HUES48 (cell line): Measurements from ENCODE around the gene MYOZ3.

Source experiments
- H3K27ac ChIP-seq: one replicate; pipeline ENCODE4 v1.7.0; 2013; ENCODE audit warnings: low read depth, low read length, inconsistent platforms
- H3K27me3 ChIP-seq: 2 replicates; pipeline ENCODE4 v1.6.1; 2013; ENCODE audit warnings: mild to moderate bottlenecking, low read length; ENCODE audit not compliant: control insufficient read depth, insufficient read depth
- H3K36me3 ChIP-seq: 2 replicates; pipeline ENCODE4 v1.6.1; 2013; ENCODE audit warnings: low read length; ENCODE audit not compliant: control insufficient read depth, insufficient read depth
- H3K4me1 ChIP-seq: 2 replicates; pipeline ENCODE4 v1.6.1; 2013; ENCODE audit warnings: mild to moderate bottlenecking, low read length; ENCODE audit not compliant: control insufficient read depth, insufficient read depth
- H3K4me3 ChIP-seq: 2 replicates; pipeline ENCODE4 v1.5.1; 2013; ENCODE audit warnings: mild to moderate bottlenecking, low read depth, low read length
- H3K9ac ChIP-seq: 2 replicates; pipeline ENCODE4 v1.6.1; 2013; ENCODE audit warnings: mild to moderate bottlenecking, low read depth, low read length, moderate library complexity
- H3K9me3 ChIP-seq: 2 replicates; pipeline ENCODE4 v1.6.1; 2013; ENCODE audit warnings: low read length; ENCODE audit not compliant: control insufficient read depth, insufficient read depth

The MYOZ3 gene

DNA sequence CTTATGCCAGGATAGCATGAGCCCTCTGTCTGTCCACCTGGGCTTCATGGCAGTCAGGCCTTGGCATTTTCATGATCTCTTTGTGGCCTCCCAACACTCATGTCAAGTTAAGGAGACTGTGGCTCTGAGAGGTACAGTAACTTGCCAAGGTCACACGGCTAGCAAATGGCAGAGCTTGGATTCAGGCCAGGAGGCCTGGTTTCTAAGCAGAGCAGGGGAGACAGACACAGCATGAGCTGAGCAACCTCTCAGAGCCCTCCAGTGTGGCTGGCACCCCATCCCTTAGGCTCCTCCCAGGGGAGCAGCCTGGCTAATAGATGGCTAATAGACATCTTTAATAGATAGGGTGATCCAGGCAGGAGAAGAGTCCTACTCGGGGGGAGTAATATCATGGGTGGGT, 16.5 kb upstream of the MYOZ3 start:
- no peaks in the 10 kb centered on the region for H3K9me3 ChIP-seq
- H3K36me3 ChIP-seq, result no peaks in the 10 kb centered on the region
- H3K27me3 ChIP-seq, result no peaks in the 10 kb centered on the region
- H3K4me3 ChIP-seq, result no peak overlapping the region
- H3K9ac ChIP-seq, result no peak overlapping the region
- H3K4me1 ChIP-seq, result peaks cover 25% of the 10 kb centered on the region
- H3K27ac ChIP-seq, result peak overlapping the region; percentile 25

DNA sequence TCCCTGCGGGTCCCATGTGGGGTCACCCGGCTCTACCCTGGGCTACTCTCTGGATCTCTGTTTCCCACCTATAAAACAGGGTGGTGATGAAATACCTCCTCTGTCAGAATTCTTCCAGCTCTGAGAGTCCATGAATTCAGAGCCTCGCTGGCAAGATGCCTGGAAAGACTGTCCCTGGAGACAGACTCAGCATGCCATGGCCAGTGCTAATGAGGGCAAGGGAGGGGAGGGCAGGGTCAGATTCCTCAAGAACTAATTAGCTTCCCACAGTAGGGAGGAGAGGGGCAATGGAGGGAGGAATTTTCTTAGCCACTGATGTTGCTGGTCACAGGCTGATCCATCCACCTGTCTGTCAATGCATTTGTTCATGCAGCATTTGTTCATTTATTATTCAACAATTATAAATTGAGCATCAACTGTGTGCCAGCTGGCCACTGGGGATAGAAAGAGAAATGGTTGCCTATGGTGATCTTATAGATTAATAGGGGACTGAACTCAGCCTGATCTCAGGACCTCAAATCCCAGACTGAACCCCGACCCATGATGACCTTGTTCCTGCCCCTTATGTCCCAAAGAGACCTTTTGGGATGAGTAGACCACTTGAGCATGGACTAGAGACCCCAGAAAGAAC, 15.9 kb upstream of the MYOZ3 start:
- H3K4me1 ChIP-seq, result peaks cover 23% of the 10 kb centered on the region
- H3K9ac ChIP-seq, result no peak overlapping the region
- H3K4me3 ChIP-seq, result no peak overlapping the region
- no peaks in the 10 kb centered on the region for H3K9me3 ChIP-seq
- H3K27ac ChIP-seq, result no peak overlapping the region
- H3K36me3 ChIP-seq, result no peaks in the 10 kb centered on the region
- no peaks in the 10 kb centered on the region for H3K27me3 ChIP-seq

DNA sequence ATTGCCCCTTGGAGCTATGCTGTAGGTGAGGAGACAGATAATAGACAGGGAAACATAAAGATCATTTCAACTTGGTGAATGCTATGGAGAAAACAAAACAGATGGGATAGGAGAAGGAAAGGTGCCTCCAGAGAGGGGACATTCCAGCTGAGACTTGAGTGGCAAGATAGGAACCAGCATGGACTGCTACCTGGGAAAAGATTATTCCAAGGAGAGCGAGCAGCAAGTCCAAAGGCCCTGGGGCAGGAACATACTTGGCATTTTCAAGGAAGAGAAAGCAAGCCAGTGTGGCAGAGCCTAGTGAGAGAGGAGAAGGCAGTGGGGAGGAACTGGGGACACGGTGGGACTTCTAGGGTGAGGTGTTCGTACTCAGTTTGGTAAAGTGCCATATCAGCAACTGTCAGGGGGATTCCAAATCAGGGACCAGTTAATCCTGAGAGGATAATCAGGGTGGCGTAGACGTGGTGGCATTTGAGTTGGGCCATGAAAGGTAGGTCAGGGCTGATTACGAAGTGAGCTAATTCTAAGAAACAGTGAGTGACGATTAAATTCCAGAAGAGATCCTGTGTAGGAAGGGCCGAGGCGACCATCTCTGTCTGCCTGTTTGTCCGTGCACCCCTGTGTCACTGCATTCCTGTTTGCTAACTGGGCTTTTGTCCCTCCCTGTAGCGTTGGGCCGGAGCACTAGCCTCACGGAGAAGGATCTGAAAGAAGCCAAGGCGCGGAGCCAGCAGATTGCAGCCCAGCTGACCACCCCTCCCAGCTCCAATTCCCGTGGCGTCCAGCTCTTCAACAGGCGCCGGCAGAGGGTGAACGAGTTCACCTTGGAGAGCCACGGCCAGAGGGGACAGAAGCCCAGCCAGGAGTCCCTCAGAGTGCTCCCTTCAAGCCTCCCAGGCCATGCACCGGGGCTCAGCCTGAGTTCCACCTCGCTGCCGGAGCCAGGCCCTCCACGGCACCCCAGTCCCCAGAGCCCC, 13.5 kb upstream of the MYOZ3 start:
- Histone ChIP-seq H3K36me3 (no peaks in the 10 kb centered on the region), H3K9me3 (no peaks in the 10 kb centered on the region), H3K27me3 (no peaks in the 10 kb centered on the region), H3K9ac (no peak overlapping the region), H3K4me1 (peaks cover 16% of the 10 kb centered on the region), H3K27ac (no peak overlapping the region), H3K4me3 (no peak overlapping the region)

DNA sequence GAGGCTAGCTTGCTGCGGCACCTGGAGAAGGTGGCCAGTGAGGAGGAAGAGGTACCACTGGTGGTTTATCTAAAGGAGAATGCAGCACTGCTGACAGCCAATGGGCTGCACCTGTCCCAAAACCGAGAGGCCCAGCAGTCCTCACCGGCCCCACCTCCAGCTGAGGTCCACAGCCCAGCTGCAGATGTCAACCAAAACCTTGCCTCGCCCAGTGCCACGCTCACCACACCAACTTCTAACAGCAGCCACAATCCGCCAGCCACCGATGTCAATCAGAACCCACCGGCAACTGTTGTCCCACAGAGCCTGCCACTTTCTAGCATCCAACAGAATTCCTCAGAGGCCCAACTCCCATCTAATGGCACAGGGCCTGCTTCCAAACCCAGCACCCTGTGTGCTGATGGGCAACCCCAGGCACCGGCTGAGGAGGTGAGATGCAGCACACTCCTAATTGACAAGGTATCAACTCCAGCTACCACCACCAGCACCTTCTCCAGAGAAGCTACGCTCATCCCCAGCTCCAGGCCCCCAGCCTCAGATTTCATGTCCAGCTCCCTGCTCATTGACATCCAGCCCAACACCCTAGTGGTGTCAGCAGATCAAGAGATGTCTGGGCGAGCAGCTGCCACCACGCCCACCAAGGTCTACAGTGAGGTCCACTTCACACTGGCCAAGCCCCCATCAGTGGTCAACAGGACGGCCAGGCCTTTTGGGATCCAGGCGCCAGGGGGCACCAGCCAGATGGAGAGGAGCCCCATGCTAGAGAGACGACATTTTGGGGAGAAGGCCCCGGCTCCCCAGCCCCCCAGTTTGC, 12.6 kb upstream of the MYOZ3 start:
- H3K4me1 ChIP-seq, result peaks cover 16% of the 10 kb centered on the region
- no peak overlapping the region for H3K27ac ChIP-seq
- no peaks in the 10 kb centered on the region for H3K36me3 ChIP-seq
- no peak overlapping the region for H3K4me3 ChIP-seq
- no peaks in the 10 kb centered on the region for H3K9me3 ChIP-seq
- no peaks in the 10 kb centered on the region for H3K27me3 ChIP-seq
- H3K9ac ChIP-seq, result no peak overlapping the region

DNA sequence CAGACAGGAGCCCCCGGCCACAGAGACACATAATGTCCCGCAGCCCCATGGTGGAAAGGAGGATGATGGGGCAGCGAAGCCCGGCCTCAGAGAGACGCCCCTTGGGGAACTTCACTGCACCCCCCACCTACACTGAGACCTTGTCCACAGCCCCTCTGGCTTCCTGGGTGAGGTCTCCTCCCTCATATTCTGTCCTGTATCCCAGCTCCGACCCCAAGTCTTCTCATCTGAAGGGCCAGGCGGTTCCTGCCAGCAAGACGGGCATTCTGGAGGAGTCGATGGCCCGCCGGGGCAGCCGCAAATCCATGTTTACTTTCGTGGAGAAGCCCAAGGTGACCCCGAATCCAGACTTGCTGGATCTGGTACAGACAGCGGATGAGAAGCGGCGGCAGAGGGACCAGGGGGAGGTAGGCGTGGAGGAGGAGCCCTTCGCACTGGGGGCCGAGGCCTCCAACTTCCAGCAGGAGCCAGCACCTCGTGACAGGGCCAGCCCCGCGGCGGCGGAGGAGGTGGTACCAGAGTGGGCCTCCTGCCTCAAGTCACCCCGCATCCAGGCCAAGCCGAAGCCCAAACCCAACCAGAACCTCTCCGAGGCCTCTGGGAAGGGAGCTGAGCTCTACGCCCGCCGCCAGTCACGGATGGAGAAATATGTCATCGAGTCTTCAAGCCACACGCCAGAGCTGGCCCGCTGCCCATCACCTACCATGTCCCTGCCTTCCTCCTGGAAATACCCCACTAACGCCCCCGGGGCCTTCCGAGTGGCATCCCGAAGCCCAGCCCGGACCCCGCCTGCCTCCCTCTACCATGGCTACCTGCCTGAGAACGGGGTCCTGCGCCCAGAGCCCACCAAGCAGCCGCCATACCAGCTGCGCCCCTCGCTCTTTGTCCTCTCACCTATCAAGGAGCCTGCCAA, 11.7 kb upstream of the MYOZ3 start:
- Histone ChIP-seq H3K27me3 (no peaks in the 10 kb centered on the region), H3K4me3 (no peak overlapping the region), H3K36me3 (no peaks in the 10 kb centered on the region), H3K9ac (no peak overlapping the region), H3K4me1 (peaks cover 14% of the 10 kb centered on the region), H3K27ac (no peak overlapping the region), H3K9me3 (no peaks in the 10 kb centered on the region)

DNA sequence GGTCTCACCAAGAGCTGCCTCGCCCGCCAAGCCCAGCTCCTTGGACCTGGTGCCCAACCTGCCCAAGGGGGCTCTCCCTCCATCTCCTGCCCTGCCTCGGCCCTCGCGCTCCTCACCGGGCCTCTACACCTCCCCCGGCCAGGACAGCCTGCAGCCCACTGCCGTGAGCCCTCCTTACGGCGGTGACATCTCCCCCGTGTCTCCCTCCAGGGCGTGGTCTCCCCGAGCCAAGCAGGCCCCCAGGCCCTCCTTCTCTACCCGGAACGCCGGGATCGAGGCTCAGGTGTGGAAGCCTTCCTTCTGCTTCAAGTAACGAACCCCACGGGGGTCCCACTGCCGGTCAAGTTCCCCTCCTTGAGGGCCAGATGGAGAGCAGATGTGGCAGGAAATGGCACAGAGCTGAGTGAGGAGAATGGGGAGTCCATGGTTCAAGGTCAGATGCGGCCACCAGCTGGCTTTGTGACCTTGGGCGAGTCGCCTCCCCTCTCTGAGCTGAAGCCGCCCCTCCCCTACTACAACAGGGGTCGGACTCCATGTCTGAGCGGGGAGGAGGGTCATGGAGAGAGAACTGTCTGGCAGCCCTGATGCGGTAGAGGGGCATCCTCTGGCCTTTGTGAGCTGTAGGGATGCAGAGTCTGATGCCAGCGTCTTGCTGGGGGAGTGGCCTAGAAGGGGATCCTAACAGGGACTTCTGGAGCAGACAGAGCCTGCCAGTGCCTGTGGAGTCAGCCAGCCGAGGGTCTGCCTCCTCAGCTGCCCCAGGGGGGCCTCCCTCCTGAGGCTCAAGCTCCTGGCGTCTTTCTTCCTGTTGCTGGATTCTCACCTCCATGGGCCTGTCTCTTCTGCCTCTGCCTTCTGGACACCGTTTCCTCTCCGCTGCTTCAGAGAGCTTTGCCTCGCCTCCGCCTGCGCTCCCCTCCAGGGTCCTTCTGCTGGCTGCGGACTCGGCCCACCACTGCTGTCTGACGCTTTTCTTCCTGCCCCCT, 10.7 kb upstream of the MYOZ3 start:
- Histone ChIP-seq H3K27ac (no peak overlapping the region), H3K9ac (no peak overlapping the region), H3K4me3 (no peak overlapping the region), H3K27me3 (no peaks in the 10 kb centered on the region), H3K4me1 (peaks cover 5% of the 10 kb centered on the region), H3K36me3 (no peaks in the 10 kb centered on the region), H3K9me3 (no peaks in the 10 kb centered on the region)

DNA sequence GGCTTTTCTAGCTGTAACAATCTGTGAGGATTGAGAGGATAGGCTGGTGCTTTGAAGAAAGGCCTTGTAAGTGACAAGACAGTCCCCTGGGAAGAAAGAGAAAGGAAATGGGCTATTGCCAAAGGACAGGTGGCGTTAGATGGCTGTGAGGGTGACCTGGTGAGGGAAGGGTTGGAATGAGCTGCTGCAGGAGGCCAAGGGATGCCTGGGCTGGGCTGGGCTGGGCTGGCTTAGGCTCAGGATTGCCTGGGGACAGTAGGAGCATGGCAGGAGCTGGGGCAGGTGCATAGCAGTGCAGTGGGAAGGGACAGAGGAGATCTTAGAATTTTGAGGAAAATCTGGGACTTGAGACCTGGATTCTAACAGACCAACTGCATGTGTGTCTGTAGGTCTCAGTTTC, 9.7 kb upstream of the MYOZ3 start:
- Histone ChIP-seq H3K9ac (no peak overlapping the region), H3K4me3 (no peak overlapping the region), H3K27ac (no peak overlapping the region), H3K4me1 (peaks cover 3% of the 10 kb centered on the region), H3K36me3 (no peaks in the 10 kb centered on the region), H3K9me3 (no peaks in the 10 kb centered on the region), H3K27me3 (no peaks in the 10 kb centered on the region)

DNA sequence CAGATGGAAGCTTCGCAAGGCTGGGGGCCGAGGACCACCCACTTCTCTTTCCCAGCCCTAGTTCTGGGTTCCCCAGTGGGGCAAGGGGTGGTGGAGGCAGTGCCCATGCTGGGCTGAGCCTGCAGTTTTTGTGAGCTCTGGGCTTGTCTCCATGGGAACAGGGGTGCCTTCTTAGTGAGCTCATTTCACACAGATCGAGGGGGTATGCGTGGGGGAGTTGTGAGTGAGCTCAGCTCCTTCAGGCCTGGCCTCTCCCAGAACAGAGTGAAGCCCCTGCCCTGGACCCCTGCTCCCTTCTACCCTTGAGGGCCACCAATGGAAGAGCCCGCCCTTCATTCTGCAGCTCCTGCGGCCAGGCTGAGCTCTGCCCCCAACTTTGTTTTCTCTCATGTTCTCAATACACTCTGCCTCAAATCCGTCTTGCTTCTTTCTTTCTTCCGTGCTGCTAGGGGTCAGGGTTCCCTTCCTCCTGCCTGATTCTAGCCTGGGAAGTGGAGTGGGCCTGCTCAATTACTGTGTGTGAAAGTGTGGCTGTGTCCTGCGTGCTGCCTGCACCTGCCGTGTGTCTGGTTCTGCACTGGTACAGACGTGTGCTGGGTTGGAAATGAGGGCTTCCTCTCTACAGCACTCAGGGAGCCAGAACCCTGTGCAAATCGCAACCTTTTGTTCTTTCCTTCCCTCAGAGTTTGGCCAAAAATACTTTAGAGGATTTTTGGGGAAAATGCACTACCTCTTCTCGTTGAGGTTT, 9.0 kb upstream of the MYOZ3 start:
- Histone ChIP-seq H3K9ac (no peak overlapping the region), H3K4me1 (peaks cover 3% of the 10 kb centered on the region), H3K27ac (peak overlapping the region; percentile 12), H3K4me3 (no peak overlapping the region), H3K36me3 (no peaks in the 10 kb centered on the region), H3K9me3 (no peaks in the 10 kb centered on the region), H3K27me3 (peaks cover 1% of the 10 kb centered on the region)

DNA sequence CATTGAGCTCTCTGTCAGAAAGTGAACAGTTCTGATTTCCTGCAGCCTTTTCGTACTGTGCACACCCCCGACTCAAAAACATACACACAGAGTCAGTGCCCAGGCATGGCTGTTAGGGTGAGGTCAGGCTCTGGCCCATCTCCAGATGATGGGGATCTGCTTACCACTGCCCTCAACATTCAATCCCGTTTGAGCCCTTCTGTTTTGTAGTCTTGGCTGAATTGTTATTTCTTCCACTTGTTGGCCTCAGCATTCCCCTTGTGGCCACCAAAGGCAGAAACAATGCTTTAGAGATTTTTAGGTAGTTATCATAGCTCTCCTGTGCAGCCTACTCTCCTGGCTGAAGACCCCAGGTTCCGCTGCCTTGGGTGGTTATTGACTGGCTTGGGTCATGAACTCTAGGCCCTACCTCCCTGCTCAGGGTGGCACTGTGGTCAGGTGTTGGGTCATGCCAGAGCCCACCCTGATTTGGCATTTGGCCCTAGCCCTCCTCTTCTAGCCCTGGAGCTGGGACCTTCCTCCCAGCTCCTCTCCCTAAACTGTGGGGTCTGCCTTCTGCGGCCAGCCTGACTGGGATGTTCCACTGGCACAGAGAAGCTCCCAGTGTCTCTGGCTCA, 7.8 kb upstream of the MYOZ3 start:
- Histone ChIP-seq H3K9ac (no peak overlapping the region), H3K4me3 (no peak overlapping the region), H3K27ac (no peak overlapping the region), H3K36me3 (no peaks in the 10 kb centered on the region), H3K4me1 (peaks cover 3% of the 10 kb centered on the region), H3K9me3 (no peaks in the 10 kb centered on the region), H3K27me3 (peaks cover 10% of the 10 kb centered on the region)
